HG03354 (cell line): ENCODE measurements around the gene SHROOM1.
"Not testable (repeated sequence)": the region's sequence is repeated elsewhere in the genome, so short reads cannot be mapped to it uniquely, and the experiment has no call there.

Experiments used
- ATAC-seq: cut with Tn5 transposase; IDR thresholded peaks from one replicate; pipeline ENCODE4 v1.9.1; 2021; ENCODE audit warnings: mild to moderate bottlenecking; ENCODE audit not compliant: unreplicated experiment, poor library complexity, severe bottlenecking

The SHROOM1 gene

DNA sequence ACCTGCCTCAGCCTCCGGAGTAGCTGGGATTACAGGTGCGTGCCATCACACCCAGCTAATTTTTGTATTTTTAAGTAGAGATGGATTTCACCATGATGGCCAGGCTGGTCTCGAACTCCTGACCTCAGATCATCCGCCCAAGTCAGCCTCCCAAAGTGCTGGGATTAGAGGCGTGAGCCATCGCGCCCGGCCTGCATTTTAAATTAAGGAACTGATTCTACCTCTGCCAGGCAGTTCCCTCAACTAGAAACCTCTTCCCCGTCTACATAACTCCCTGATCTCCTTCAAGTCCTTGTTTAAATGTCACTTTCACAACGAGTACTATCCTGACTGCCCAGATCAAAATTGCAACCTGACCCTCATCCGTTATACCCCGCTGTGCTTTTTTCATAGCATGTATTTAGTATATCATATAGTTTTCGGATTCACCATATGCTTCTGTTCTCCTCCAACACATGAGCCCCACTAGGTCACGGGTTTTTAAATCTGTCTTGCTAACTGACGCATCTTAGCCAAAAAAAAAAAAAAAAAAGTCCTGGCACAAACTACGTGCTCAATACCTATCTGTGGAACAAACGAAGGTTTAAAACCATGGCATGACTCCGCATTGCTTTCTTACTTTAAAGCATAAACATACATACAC lies 18.2 kb downstream of the SHROOM1 start:
- ATAC-seq = no peak

- ATAC-seq = no peak
Observed at GRCh38 chr5:132810605-132811004, 19.8 kb downstream of the SHROOM1 start.

GRCh38 chr5:132808866-132809265 lies 21.6 kb downstream of the SHROOM1 start:
- ATAC-seq = no peak

DNA sequence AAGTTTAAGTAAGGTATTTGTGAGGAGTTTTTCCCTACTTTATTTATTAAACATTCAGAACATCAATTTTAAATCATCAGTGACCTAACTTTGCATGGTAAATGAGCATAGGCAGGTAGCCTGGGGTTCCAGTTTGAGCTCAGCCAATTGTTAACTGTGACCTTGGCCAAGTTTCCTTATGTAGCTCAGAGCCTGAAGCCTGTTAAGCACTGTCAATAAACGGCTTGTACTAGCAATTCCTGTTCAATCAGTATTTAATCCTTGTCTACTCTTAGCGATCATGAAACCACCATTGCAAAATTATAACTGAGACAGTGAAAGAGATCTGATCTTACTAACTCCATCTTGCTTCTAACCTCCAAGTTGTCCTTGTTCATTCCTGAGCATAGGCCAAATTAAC lies 22.0 kb downstream of the SHROOM1 start:
- no peak for ATAC-seq

DNA sequence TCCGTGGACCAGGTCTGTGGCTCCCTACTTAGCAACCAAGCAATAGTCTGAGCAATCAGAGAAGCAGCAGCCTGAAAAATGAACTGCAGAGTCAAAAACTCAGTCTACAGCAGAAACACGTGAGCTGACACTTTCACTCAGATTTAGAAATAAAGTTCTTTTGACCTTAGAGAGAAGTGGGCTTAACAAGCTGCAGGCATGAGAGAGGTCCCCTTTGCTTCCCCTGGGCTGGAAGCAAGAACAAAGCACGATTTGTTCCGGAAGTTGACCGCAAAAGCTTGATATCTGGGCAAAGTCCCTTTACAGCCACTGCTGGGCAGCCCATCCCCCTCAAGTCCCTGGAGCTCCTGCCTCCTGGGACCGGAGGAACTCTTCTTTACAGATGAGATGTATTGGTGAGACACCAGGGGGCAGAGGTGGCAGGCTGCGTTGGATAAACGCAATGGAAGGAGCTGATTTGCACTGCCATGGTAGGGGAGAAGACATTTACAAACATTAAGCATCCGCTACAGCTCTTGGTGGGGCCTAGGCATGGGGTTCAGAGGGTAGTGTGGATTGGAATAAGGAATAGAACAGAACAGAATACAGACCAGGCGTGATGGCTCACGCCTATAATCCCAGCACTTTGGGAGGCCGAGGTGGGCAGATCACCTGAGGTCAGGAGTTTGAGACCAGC lies 23.1 kb downstream of the SHROOM1 start:
- no peak for ATAC-seq

DNA sequence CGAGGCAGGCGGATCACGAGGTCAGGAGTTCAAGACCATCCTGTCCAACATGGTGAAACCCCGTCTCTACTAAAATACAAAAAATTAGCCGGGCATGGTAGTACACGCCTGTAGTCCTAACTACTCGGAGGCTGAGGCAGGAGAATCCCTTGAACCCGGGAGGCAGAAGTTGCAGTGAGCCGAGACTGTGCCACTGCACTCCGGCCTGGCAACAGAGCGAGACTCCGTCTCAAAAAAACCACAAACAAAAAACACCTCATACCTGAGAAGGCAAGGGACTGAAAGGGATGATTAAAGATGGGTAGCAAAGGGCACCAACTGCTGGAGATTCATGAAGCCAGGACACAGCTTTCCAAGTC lies 23.7 kb downstream of the SHROOM1 start:
- ATAC-seq = not testable (repeated sequence)

GRCh38 chr5:132805872-132806271 lies 24.6 kb downstream of the SHROOM1 start:
- ATAC-seq = not testable (repeated sequence)

DNA sequence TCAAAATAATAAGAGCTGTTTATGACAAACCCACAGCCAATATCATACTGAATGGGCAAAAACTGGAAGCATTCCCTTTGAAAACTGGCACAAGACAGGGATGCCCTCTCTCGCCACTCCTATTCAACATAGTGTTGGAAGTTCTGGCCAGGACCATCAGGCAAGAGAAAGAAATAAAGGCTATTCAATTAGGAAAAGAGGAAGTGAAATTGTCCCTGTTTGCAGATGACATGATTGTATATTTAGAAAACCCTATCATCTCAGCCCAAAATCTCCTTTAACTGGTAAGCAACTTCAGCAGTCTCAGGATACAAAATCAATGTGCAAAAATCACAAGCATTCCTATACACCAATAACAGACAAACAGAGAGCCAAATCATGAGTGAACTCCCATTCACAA lies 26.2 kb downstream of the SHROOM1 start:
- ATAC-seq = not testable (repeated sequence)

DNA sequence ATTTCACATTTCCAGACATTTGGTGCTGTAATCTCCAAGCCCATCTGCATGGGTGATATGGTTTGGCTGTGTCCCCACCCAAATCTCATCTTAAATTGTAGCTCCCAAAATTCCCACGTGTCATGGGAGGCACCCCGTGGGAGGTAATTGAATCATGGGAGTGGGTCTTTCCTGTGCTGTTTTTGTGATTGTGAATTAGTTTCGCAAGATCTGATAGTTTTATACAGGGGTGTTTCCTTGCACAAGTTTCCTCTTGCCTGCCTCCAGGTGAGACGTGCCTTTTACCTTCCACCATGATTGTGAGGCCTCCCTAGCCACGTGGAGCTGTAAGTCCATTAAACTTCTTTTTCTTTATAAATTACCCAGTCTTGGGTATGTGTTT lies 27.8 kb downstream of the SHROOM1 start:
- not testable (repeated sequence) for ATAC-seq

GRCh38 chr5:132802044-132802684 lies 28.3 kb downstream of the SHROOM1 start:
- no peak for ATAC-seq

- ATAC-seq = no peak
Observed at GRCh38 chr5:132800545-132800944, 29.9 kb downstream of the SHROOM1 start.

DNA sequence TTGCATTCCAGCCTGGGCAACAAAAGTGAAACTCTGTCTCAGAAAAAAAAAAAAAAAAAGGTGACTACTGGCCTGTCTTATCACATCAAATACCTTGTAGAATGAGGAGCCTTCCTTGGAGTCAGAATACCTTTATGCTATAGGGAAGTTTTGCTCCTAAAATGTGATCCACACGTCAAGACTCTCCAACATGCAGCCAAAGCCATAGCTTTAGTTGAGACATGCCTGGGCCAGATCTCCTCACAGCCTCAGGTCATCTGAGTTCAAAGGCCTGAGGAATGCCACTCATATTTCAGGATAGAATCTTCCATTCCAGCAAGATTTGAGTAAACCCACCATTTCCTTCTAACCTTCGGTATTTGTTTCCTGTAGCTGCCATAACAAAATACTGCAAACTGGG lies 31.1 kb downstream of the SHROOM1 start:
- ATAC-seq = no peak

- no peak for ATAC-seq
Observed at GRCh38 chr5:132797651-132798050, 32.8 kb downstream of the SHROOM1 start.

GRCh38 chr5:132791026-132791425 lies 39.4 kb downstream of the SHROOM1 start:
- no peak for ATAC-seq

DNA sequence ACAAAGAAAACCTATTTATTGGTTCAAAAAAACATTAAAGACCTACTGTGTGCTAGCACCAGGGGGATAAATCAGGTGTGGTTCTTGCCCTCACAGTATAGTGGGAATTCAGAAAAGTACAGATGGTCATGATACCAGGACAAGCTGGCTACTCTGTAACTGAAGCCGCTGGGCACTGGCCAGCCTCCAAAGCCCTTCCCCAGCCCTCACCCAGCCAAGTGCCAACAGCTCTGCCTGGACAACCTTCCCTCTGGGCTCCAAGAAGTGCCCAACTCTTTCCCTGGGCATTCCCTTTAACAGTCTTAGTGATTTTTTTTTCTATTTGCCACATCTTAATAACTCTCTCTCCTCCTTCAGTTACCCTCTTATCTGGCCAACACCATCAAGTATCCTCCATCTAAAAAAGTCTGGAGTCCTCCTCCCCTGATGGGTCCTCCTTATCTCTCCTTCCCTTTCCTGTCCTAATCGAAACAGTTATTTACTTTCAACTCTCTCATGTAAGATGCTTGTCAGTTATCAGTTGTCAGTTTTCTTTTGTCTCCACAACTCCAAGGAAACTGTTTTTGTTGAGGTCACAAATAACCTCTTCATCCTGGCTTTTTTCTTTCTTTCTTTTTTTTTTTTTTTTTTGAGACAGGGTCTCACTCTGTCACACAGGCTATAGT lies 40.1 kb downstream of the SHROOM1 start:
- no peak for ATAC-seq

DNA sequence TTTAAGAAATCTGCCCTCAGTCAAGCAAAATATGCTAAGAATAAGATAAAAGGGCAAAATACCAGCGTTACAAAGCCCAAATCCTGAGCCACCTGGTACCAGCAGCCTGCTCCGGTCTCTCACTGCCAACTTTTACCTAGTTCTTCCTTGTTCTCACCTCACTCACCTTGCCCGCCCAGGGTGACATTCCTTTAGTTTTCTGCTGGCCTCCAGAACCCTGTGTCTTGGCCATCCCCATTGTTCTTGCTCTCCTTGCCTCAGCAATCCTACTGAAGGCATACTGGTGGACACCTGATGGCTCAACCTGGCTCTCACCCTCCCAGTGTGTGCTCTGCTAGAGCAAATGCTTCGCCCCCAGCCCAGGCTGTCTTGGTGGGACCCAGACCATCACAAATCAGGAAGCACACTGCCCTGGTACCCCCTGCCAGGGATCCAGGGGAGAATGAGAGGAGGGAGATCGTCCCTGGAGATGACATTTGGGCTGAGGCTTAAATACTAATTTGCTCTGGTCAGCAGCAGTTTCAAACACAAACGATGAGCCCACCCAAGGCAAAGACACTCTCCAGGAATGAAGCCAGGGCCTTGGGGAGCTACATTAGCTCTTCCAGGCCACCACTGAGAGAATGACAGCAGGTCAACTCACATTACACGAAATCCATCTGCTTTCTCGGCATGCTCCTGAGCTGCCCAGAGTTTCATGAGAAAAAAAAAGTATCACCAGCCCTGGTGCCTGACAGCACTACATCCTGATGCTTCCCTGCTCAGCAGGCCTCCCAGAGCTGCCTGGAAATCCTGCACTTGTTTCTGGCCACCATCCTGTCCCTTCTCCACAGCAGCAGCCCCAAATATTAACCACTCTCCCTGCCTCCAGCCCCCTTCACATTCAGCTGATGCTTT lies 41.2 kb downstream of the SHROOM1 start:
- no peak for ATAC-seq

DNA sequence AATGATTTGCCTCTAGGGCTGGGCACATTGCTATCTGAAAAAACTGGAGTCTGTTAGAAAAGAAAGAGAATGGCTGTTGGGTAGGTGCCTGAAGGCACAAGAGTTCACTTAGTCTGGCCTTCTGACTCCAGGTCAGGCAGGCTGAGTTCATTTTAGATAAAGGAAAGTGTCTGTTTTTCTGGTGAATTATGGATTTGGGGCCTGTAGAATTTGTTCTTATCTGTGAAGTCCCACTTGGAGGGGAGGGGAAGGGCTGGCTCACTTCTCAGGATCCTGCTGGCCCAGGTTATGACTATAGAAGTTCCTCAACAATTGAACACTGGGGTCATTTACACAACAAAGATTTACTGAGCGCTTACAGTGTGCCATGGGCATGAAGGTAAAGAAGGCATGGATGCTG lies 41.9 kb downstream of the SHROOM1 start:
- ATAC-seq = no peak

DNA sequence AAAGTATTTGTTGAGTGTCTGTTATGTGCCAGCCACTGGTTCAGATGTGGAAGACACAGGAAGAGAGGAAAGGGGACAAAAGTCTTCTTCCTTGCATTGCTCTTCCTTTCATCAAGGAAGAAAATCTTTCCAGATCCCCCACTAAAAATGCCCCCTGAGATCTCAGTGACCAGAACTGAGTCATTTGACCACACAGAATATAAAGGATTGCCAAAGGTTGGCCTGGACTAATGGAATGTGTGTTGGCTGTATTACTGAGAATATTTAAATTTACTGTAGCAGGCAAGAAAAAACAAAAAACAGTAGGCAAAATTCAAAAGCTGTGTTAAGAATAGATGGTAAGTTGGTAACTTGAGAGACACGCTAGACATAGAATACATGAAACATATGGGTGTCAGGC lies 43.4 kb downstream of the SHROOM1 start:
- ATAC-seq = no peak

DNA sequence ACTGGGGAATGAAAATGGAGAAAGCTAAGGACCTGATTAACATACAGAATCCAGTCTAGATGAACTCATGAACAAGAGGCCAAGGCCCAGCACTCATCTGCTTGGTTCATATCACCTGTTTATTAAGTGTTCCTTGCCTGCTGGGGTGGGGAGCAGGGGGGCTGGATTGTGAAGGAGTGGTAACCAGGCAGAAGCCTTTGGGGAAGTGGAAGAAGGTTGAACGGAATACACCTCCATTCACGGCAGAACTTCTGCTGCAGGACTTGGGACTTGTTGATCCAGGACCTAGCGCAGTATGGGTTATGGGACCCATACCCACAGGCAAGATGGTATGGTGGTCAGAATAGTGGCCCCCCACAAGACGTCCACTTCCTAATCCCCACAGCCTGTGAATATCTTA lies 44.6 kb downstream of the SHROOM1 start:
- ATAC-seq = no peak

GRCh38 chr5:132785365-132785764 lies 45.1 kb downstream of the SHROOM1 start:
- no peak for ATAC-seq
